HG03442 (cell line): ENCODE data around the gene RYR2.
A peak's percentile ranks its signal among the peaks of the same experiment; 100 is the strongest.

ENCODE experiments used
- ATAC-seq: cut with Tn5 transposase; IDR thresholded peaks from one replicate; pipeline ENCODE4 v1.9.1; 2021; ENCODE audit warnings: mild to moderate bottlenecking, moderate library complexity; ENCODE audit not compliant: unreplicated experiment

RYR2 gene

GRCh38 chr1:237613984-237614383 is 572.0 kb downstream of the RYR2 start:
- ATAC-seq = no peak

- no peak for ATAC-seq
Measured at GRCh38 chr1:237619553-237619952, 577.6 kb downstream of the RYR2 start.

GRCh38 chr1:237634922-237635321 is 592.9 kb downstream of the RYR2 start:
- no peak for ATAC-seq

GRCh38 chr1:237638555-237638954 is 596.6 kb downstream of the RYR2 start:
- ATAC-seq = no peak

- ATAC-seq = no peak
Measured at GRCh38 chr1:237640011-237640671, 598.2 kb downstream of the RYR2 start.

- no peak for ATAC-seq
Measured at GRCh38 chr1:237640966-237641365, 599.0 kb downstream of the RYR2 start.

- ATAC-seq = no peak
Measured at GRCh38 chr1:237650809-237651208, 608.8 kb downstream of the RYR2 start.

- no peak for ATAC-seq
Measured at GRCh38 chr1:237655778-237656177, 613.8 kb downstream of the RYR2 start.

GRCh38 chr1:237664348-237664747 is 622.4 kb downstream of the RYR2 start:
- ATAC-seq = peak; percentile 69

- ATAC-seq = no peak
Measured at GRCh38 chr1:237670302-237670701, 628.3 kb downstream of the RYR2 start.

- no peak for ATAC-seq
Measured at GRCh38 chr1:237671262-237671661, 629.3 kb downstream of the RYR2 start.

GRCh38 chr1:237671935-237672334 is 630.0 kb downstream of the RYR2 start:
- ATAC-seq = no peak

GRCh38 chr1:237672748-237673147 is 630.8 kb downstream of the RYR2 start:
- ATAC-seq = no peak

GRCh38 chr1:237673631-237674030 is 631.6 kb downstream of the RYR2 start:
- ATAC-seq = no peak

GRCh38 chr1:237677979-237678378 is 636.0 kb downstream of the RYR2 start:
- no peak for ATAC-seq

- no peak for ATAC-seq
Measured at GRCh38 chr1:237679687-237680086, 637.7 kb downstream of the RYR2 start.

- no peak for ATAC-seq
Measured at GRCh38 chr1:237681210-237681609, 639.2 kb downstream of the RYR2 start.

- ATAC-seq = no peak
Measured at GRCh38 chr1:237684236-237684635, 642.3 kb downstream of the RYR2 start.

GRCh38 chr1:237685551-237685950 is 643.6 kb downstream of the RYR2 start:
- ATAC-seq = no peak

GRCh38 chr1:237687804-237688203 is 645.8 kb downstream of the RYR2 start:
- ATAC-seq = no peak

GRCh38 chr1:237690656-237691055 is 648.7 kb downstream of the RYR2 start:
- no peak for ATAC-seq

- ATAC-seq = no peak
Measured at GRCh38 chr1:237692255-237692654, 650.3 kb downstream of the RYR2 start.

GRCh38 chr1:237695878-237696277 is 653.9 kb downstream of the RYR2 start:
- ATAC-seq = no peak
